ENCODE data around the gene LTN1. TPM values are rescaled to one million over a fixed set of nuclear protein-coding genes. Genes with fewer than 3 reads are reported as not detected.

LTN1 gene
- total and polyA plus RNA-seq, 2 of the 13 experiments (the other 11 are each of a cell fraction or from before 2014, with no cell fraction given): 6.7 to 24.6 TPM

- TF ChIP-seq BRF2 (CRISPR knock-in tag; IDR thresholded peaks at IDR 0.05) (0 out of 2 replicates have a peak, but pooled peaks have one; percentile 34), ZNF546 (CRISPR knock-in tag; conservative IDR thresholded peaks at IDR 0.05) (no peak), SMAD3 (CRISPR knock-in tag; IDR thresholded peaks at IDR 0.05) (peak; percentile 50; the same call in 1 of the 2 replicates), SNAI1 (CRISPR knock-in tag; IDR thresholded peaks at IDR 0.05; ENCODE audit: borderline replicate concordance) (no peak), MNT (IDR thresholded peaks at IDR 0.05) (peak; percentile 62), ZNF788 (CRISPR knock-in tag; IDR thresholded peaks at IDR 0.05; ENCODE audit: borderline replicate concordance) (0 out of 2 replicates have a peak, but pooled peaks have one; percentile 83), HDAC1 (CRISPR knock-in tag; IDR thresholded peaks at IDR 0.05) (peak; percentile 81), HOXA5 (CRISPR knock-in tag; IDR thresholded peaks at IDR 0.05) (no peak; the same call in 1 of the 2 replicates), KLF13 (CRISPR knock-in tag; IDR thresholded peaks at IDR 0.05) (no peak), ZNF367 (CRISPR knock-in tag; IDR thresholded peaks at IDR 0.05; ENCODE audit: borderline replicate concordance) (0 out of 2 replicates have a peak, but pooled peaks have one; percentile 70)
- TF ChIP-seq, protein P1, sequence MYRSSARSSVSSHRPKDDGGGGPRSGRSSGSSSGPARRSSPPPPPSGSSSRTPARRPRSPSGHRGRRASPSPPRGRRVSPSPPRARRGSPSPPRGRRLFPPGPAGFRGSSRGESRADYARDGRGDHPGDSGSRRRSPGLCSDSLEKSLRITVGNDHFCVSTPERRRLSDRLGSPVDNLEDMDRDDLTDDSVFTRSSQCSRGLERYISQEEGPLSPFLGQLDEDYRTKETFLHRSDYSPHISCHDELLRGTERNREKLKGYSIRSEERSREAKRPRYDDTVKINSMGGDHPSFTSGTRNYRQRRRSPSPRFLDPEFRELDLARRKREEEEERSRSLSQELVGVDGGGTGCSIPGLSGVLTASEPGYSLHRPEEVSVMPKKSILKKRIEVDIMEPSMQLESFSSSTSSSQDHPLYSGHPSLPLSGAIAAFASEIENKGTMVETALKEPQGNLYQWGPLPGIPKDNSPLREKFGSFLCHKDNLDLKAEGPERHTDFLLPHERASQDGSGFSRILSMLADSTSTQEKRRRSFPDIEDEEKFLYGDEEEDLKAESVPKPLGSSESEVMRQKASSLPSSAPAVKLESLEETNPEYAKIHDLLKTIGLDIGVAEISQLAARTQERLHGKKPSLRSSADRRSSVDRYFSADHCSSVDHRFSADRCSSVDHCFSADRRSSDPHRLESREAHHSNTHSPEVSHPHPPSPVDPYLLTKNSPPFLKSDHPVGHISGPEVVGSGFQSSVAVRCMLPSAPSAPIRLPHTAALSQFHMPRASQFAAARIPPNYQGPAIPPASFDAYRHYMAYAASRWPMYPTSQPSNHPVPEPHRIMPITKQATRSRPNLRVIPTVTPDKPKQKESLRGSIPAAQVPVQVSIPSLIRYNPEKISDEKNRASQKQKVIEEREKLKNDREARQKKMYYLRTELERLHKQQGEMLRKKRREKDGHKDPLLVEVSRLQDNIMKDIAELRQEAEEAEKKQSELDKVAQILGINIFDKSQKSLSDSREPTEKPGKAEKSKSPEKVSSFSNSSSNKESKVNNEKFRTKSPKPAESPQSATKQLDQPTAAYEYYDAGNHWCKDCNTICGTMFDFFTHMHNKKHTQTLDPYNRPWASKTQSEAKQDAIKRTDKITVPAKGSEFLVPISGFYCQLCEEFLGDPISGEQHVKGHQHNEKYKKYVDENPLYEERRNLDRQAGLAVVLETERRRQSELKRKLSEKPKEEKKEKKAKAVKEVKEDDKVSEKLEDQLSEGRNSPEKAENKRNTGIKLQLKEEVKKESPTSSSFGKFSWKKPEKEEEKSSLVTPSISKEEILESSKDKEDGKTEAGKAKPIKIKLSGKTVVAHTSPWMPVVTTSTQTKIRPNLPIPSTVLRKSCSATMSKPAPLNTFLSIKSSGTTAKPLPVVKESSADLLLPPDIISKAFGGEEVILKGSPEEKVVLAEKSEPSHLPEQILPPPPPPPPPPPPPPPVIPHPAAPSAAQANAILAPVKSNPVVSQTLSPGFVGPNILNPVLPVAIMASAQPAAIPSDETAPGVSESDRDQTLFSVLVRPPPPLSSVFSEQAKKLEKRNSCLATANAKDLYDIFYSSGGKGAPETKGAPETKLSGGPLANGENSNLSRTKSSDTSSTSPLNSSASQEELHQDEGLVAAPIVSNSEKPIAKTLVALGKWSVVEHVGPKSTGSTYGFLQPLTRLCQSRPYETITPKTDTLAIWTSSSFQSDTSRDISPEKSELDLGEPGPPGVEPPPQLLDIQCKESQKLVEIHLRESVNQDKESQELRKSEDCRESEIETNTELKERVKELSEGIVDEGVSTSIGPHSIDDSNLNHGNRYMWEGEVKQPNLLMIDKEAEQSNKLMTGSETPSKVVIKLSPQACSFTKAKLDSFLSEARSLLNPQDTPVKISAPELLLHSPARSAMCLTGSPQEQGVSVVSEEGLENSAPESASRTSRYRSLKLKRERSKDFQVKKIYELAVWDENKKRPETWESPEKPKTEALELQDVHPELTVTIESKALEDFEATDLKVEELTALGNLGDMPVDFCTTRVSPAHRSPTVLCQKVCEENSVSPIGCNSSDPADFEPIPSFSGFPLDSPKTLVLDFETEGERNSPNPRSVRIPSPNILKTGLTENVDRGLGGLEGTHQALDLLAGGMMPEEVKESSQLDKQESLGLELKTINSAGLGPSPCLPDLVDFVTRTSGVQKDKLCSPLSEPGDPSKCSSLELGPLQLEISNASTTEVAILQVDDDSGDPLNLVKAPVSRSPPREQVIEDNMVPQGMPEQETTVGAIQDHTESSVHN (CRISPR knock-in tag; IDR thresholded peaks at IDR 0.05): no peak
Measured at GRCh38 chr21:29024474-29025327, 32.0 kb upstream of the LTN1 start, which contains the start of gene USP16 (continued).

Data from HepG2 (cell line).